Measurements from ENCODE around the gene EHBP1L1. TPM values are rescaled to one million over a fixed set of nuclear protein-coding genes. Genes with fewer than 3 reads are reported as not detected.

The EHBP1L1 gene
- total RNA-seq, 4 donors from 2014 or later: 87.3 to 186 (median 110) TPM

DNA sequence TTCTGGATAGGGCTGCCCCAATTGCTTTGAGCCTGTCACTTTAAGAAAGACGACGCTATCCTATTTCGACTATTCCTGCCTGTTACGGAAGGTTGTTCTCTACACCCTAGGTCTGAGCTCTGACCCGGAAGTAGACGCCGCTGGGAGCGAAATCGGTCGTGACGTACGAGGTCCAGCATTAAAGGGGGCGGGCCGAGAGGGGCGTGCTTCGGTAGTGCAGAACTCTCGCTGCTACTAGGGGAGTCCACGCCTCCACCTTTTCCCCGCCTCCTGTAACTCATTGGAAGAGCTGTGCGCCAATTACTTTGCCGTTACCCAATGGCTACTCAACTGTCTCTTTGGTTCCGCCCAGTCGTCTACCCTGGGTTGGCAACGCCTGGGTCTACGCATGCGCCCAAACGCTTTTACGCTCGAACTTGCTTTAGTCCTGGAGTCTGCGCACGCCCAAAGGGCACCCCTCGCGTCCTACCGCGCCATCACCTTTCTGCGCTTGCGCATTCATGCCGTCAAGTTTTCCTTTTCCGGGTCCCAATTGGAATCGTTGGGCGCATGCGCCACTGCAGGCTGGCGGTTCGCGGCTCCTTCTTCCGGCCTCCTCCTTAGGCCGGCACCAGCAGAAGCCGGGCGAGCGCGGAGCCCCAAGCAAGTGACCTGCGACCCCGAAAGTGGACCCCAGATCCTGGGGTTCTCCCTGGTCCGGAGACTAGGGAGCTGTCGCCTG lies 39.5 kb downstream of the EHBP1L1 start, which contains the start of gene PCNX3:
TSS of gene PCNX3 (plus strand) at position 548 of the 721 bp plus-strand sequence. CDS start 536 bp downstream, outside the sequence.
- H3K4me1 ChIP-seq: peaks cover 0 to 64% (median 41%) of the 10 kb centered on the region in 4 donors
- TF ChIP-seq EP300 (IDR thresholded peaks at IDR 0.05) (peak; percentile 91), POLR2A (IDR thresholded peaks at IDR 0.05) (peak in 1 of 2 donors; percentile 39), CTCF (IDR thresholded peaks at IDR 0.05) (peak in 2 of 5 experiments; percentile 19 to 47)

GRCh38 chr11:65615950-65616574 lies 40.2 kb downstream of the EHBP1L1 start:
- TF ChIP-seq CTCF (IDR thresholded peaks at IDR 0.05) (no peak), EP300 (IDR thresholded peaks at IDR 0.05) (no peak), POLR2A (IDR thresholded peaks at IDR 0.05) (no peak)
- H3K27me3 ChIP-seq: no peaks in the 10 kb centered on the region
- H3K9me3 ChIP-seq: no peaks in the 10 kb centered on the region
- DNase-seq (ENCODE audit: low spot score in 2 of 2): no peak
- 1% methylated on average over 8 to 18 of the region's 50 CpGs for WGBS, 2 donors
- peaks cover 0 to 58% (median 35%) of the 10 kb centered on the region in 4 donors for H3K4me1 ChIP-seq
- H3K36me3 ChIP-seq: peaks cover 0 to 54% (median 21%) of the 10 kb centered on the region in 3 donors
- peak overlapping the region; percentile 36 to 96 (median 78) for H3K27ac ChIP-seq
- peak overlapping the region; percentile 80 to 97 (median 88) for H3K4me3 ChIP-seq

More for the DNA sequence above, 39.5 kb downstream of the EHBP1L1 start, which contains the start of gene PCNX3:
- WGBS, 2 donors: 0 to 1% methylated on average over 46 to 54 of the region's 55 CpGs
- H3K9me3 ChIP-seq: no peaks in the 10 kb centered on the region
- peaks cover 0 to 48% (median 21%) of the 10 kb centered on the region in 3 donors for H3K36me3 ChIP-seq
- peak within 1 kb of the TSS; percentile 84 to 97 (median 93) for H3K4me3 ChIP-seq
- peak within 1 kb of the TSS; percentile 79 to 98 (median 96) for H3K27ac ChIP-seq
- DNase-seq (ENCODE audit: low spot score in 2 of 2): peak; percentile 100
- no peaks in the 10 kb centered on the region for H3K27me3 ChIP-seq

DNA sequence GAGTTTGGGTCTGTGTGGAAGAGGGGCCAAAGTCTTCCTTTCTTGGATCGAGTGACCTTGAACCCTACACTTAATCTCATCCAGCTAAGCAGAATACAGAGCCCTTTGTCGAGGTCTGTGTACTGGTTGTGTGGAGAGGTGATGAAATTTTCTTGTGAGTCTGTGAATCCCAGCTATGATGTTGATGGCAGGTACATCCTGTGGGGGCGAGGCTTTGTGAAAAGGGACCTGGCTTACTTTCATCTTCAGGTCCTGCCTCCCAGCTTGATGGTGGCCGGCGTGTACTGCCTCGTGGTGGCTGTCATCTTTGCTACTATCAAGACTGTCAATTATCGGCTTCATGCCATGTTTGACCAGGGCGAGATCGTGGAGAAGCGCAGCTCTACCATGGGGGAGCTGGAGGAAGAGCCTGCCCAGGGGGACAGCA lies 40.7 kb downstream of the EHBP1L1 start:
- no peaks in the 10 kb centered on the region for H3K27me3 ChIP-seq
- no peaks in the 10 kb centered on the region for H3K9me3 ChIP-seq
- TF ChIP-seq POLR2A (IDR thresholded peaks at IDR 0.05) (no peak), CTCF (IDR thresholded peaks at IDR 0.05) (no peak), EP300 (IDR thresholded peaks at IDR 0.05) (no peak)
- H3K27ac ChIP-seq: peak overlapping the region in 3 of 4 donors; percentile 70 to 96 (median 85)
- DNase-seq (ENCODE audit: low spot score in 2 of 2): no peak
- peaks cover 0 to 52% (median 31%) of the 10 kb centered on the region in 4 donors for H3K4me1 ChIP-seq
- H3K36me3 ChIP-seq: peaks cover 0 to 60% (median 21%) of the 10 kb centered on the region in 3 donors
- WGBS, 2 donors: 59 to 63% methylated on average over 10 of the region's 10 CpGs
- H3K4me3 ChIP-seq: peak overlapping the region; percentile 80 to 97 (median 88)

DNA sequence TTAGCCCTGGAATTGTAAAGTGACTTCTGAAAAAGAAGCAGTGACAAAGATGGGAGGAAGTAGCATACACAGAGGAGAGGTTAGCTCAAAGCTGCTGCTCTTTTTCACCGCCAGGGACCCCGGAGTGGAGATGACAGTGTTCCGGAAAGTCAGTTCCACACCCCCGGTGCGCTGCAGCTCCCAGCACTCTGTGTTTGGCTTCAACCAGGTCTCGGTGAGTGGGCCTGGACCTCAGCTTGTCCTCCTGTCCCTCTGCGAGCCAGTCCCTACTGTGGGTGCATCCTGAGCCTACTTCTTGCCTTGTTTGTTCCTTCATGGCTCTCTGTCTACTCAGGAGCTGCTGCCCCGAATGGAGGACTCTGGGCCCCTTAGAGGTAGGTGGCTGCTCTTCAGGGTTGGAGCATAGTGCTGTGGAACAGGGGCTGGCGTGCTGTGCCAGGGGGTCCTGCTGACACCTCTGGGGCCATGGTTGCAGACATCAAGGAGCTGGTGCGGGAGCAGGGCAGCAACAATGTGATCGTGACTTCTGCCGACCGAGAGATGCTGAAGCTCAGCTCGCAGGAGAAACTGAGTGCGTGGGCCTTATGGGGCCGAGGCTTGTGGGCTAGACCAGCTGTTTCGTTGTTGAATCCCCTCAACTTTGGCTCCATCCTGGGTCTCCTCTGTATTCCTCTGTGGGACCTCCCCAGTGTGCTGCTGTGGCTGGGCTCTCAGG lies 41.4 kb downstream of the EHBP1L1 start:
- 83 to 85% methylated on average over 17 of the region's 17 CpGs for WGBS, 2 donors
- TF ChIP-seq CTCF (IDR thresholded peaks at IDR 0.05) (no peak), POLR2A (IDR thresholded peaks at IDR 0.05) (no peak), EP300 (IDR thresholded peaks at IDR 0.05) (no peak)
- peaks cover 0 to 45% (median 24%) of the 10 kb centered on the region in 4 donors for H3K4me1 ChIP-seq
- H3K9me3 ChIP-seq: no peaks in the 10 kb centered on the region
- H3K27me3 ChIP-seq: no peaks in the 10 kb centered on the region
- no peak overlapping the region for H3K4me3 ChIP-seq
- H3K36me3 ChIP-seq: peaks cover 0 to 60% (median 21%) of the 10 kb centered on the region in 3 donors
- no peak for DNase-seq (ENCODE audit: low spot score in 2 of 2)
- H3K27ac ChIP-seq: peak overlapping the region in 1 of 4 donors; percentile 96

All from tibial nerve (tissue), 4 donors.